GM18951 (cell line): Measurements from ENCODE around the gene CDH13.

Experiments
- POLR2A ChIP-seq: IDR thresholded peaks from 4 replicates; pipeline ENCODE4 v1.6.1; 2011; ENCODE audit warnings: mild to moderate bottlenecking; ENCODE audit not compliant: insufficient read length, insufficient read depth; ENCODE audit errors: extremely low read depth
- in situ Hi-C: fragments of 300-500 bp; cut with MboI; formaldehyde crosslinking; loops from one replicate; pipeline ENCODE4 v1.12.0; 2022; ENCODE audit warnings: low sequenced_read_pairs, mixed read lengths, inconsistent platforms; ENCODE audit not compliant: unreplicated experiment

CDH13 gene

DNA sequence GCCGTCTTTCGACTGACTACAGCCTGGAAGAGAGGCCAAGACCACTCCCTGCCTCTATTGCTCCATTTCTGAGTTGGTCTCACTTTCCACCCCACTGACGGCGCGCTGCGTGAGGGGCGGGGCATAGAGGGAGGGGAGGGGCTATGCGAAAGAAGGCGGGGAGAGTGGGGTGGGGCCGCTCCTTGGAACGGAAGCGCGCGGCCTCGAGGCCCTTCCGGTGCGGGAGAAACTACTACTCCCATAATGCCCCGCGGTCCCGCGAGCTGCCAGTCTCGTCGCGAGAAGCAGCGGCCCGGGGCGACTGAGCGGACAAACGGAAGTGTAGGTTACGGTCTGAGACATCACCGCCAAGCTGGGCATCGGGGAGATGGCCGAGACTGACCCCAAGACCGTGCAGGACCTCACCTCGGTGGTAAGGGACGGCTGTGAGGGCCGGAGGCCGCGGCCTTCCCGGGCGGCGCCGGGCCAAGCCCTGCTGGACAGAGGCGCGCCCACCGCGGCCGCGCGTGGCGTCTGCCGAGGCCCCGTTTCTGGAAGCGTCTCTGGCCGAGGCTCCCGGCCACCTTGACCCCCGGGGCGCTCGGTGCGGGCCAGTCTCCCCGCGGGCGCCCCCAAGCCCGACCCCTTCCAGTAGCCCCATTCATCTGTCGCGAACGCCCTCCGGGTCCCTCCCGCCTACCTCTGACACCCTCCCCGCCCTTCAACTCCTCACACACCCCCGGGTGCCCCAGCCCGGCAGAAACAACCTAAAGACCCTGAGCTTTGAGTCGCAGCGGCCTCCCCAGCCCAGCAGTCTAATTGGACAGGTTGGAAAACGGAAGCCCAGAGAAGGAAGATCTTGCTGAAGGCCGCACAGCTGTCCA is 1181.2 kb downstream of the CDH13 start, which contains the start of gene HSBP1:
Gene HSBP1, plus strand, starts transcription at position 269 of the 863 bp plus-strand sequence. Its CDS starts 99 bp downstream, at position 368.
- in situ Hi-C loops = no loop called here
- peak; percentile 83 for TF ChIP-seq POLR2A

DNA sequence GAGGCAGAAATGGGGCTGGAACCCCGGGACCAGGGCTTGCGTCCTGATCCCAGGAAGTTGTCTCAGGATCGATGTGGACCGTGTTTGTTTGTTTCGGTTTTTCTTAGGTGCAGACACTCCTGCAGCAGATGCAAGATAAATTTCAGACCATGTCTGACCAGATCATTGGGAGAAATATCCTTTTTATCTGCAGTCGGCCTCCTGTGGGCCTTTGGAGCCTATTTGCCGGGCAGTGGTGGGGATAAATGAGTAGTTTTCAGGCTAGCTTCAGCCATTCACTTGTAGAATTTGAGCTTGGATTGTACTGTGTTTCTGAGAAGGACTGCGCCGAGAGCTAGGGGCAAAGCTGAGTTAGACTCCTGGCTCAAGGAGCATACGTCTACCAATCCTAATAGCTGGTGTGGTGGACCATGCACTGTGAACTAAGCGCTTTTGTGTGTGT is 1181.8 kb downstream of the CDH13 start:
- in situ Hi-C loops = no loop called here
- no peak for TF ChIP-seq POLR2A

DNA sequence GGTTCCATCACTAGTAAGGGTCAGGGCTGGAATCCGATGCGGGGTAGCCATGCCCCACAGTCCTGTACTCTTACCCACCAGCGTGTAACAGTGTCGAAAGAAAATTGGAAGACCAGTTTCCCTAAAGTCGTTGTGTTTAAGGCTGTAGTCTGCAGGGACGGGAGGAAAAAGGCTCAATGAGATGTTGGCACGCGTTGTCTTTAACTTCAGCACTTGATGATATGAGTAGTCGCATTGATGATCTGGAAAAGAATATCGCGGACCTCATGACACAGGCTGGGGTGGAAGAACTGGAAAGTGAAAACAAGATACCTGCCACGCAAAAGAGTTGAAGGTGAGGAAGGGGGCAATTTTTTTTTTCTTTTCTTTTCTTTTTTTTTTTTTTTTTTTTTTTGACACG is 1182.3 kb downstream of the CDH13 start:
- in situ Hi-C loops = no loop called here
- no peak for TF ChIP-seq POLR2A

DNA sequence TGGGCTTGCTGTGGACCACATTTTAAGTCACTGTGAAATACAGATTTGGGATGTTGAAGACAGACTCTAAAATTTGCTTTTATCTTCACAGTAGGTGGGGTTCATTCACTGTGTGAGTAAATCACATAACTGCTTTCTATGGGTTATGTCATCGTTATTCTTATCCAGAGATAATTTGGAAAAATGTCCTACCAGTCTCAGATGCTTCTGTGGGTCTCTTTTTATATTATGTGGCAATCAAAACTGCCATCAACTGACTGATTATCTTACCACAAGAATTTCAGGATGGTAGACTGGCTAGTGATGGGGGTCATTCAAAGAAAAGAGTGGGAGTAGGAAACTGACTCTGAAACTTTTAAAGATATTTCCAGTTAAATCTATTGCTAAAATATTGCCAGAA is 1184.1 kb downstream of the CDH13 start:
- in situ Hi-C loops = no loop called here
- TF ChIP-seq POLR2A = no peak

DNA sequence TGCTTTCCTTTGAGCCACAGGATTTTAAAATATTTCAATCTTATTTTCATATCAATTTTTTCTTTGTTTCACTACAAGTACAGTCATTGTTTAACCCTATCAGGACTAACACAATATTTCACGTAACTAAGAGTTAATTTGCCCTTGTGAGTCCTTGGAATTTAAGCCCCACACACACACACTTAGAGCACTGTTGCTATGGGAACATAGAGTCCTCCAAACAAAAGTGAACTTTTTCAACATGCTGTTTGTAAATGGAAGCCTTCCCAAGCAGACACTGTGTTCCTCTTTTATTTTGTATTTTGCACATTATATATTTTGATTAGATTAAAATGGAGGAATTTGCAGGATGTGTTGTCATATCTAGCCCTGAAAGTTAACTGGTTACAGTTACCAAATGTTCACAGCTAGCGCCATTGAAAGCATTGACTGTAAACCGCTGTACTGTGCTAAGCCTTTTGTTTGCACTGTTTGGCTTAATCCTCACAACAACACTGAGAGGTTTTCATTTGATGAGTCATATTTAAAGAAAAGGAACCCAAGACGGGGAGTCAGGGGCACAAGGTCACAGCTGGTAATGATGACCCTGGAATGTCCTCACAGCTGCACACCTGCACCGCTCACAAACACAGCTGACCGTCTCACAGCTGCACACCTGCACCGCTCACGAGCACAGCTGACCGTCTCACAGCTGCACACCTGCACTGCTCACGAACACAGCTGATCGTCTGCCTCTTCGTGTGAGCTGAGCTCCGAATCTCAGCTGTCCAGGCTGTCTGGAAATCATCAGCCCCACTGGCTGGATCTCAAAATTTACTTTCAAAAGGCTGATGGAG is 1187.3 kb downstream of the CDH13 start:
- TF ChIP-seq POLR2A = no peak
- in situ Hi-C loops = no loop called here

DNA sequence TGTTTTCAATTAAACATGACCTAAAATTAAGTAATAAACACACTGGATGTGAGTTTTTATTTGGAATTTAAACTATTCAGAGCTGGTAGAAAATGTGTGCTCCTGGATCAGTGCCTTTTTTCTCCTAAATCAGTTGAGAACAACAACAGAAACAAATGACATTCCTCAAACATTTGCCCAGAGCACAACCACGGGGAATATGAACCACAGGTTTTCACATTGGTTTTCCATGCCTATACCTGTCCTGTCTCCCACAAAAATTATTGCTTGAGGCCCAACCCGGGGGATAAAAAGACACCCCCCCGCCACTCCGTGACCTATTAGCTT is 1187.9 kb downstream of the CDH13 start:
- in situ Hi-C loops = no loop called here
- no peak for TF ChIP-seq POLR2A

DNA sequence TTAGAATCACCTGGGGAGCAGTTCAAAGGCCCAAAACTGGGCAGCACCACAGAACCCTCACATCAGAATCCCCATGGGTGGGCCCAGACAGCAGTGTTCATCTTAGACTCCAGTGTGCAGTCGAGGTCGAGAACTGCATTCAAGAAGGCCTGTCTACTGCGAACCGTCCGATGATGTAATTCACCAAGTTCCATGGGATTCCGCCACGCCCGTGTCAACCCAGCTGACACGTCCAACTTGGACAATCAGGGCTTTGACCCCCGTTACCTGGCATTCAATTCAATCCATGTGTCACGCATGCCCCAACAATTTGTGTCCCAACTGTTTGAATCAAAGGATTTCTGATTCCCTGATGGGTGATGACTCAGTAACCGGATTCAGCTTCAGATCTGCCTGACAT is 1190.3 kb downstream of the CDH13 start:
- in situ Hi-C loops = no loop called here
- no peak for TF ChIP-seq POLR2A

DNA sequence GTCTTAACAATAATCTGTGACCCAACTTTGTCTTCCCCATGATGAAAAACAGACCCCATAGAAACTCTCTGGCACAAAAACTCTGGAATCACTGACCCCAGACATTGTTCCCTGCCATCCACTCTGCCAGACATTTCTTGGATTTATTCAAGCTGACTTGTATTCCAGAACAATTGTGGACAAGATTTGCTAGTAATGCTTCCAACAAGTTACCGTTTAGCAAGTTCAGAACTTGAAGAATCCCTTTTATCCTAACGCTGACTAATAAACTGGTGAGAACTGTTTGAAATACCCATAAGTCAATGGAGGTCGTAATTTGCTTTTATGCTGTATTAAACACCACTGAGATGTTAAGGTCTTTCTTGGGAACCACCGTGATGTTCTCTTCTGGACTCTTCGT is 1191.5 kb downstream of the CDH13 start:
- in situ Hi-C loops = no loop called here
- no peak for TF ChIP-seq POLR2A

DNA sequence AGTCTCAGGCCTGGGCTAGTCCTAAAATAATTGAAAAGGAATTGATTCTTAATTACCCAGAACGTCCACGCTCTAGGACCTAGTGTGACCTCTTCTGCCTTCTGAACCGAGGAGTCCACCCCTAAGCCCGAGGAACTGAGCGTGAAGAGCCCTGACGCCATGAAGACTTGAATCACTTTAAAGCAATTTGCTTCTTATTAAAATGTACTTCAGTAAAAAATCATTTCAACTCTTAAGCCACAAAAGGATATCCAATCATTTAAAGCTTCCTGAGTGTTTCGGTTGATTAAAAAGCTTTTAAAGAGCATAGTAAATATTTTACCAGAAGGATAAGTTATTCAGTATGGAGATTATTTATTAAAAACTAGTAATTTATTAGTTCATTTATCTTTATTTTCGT is 1192.6 kb downstream of the CDH13 start:
- no peak for TF ChIP-seq POLR2A
- in situ Hi-C loops = no loop called here

DNA sequence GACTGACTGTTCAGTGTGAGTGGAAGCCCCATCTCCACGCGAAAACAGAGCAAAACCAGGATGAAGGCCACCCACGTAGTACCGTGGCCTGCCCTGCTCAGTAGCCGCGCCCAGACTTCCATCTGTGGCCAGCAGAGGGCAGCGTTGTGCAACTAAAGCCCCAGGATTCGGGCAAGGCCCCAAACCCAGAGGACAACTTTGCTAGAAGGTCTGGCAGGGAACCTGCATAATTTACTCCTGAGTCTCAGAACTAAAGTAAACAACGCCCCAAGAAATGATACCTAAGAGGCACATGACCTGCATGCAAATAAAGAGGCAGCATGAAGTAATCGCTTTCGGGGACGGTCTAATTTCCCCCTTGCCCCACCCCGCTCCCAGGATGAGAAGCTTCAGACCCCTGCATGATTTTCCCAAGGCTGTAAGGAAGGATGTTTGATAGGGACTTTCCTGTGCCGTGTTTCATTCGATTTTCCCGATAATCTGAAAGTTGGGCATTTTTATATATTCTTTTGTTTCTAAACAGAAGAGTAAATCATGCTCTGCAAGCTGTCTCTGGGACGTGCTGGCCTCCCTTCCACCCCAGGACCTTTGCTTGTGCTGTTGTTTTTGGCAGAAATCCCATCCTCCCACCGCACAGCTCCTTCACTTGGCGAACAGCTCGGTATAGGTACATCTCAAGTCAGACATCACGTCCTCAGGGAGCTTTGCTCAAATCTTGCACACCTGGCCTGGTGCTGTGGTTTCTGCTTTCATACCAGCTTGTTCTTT is 1199.6 kb downstream of the CDH13 start:
- TF ChIP-seq POLR2A = no peak
- in situ Hi-C loops = no loop called here

DNA sequence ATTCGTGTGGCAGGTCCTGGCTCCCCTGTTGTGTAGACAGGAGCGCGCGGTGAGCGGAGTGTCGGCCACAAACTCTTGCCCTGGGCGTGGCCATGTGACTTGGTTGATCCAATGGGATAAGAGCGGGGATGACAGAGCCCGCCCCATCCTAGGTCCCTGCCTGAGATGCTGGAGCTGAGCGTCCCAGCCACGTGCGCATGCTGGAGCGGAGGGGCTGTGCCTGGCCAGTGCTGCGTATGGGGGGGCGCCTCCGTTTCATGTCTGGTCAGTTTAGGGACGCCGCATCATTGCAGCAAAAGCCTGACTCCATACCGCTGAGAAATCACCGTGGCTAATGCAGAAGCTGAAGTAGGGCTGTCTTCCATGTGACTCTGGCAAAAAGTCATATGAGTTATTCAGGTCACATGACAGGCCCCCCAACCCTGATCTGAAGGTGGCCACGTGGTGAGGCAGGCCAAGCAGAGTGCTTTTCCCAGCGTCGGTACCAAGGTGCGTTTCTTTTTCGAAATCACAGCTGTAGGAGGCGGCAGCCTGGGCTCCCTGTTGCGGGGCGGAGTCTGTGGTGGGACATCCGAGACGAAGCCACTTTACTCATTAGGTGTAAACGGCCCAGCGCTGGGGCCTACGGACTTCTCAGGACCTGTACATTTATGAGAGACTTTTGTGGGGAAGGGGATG is 1203.5 kb downstream of the CDH13 start:
- TF ChIP-seq POLR2A = no peak

DNA sequence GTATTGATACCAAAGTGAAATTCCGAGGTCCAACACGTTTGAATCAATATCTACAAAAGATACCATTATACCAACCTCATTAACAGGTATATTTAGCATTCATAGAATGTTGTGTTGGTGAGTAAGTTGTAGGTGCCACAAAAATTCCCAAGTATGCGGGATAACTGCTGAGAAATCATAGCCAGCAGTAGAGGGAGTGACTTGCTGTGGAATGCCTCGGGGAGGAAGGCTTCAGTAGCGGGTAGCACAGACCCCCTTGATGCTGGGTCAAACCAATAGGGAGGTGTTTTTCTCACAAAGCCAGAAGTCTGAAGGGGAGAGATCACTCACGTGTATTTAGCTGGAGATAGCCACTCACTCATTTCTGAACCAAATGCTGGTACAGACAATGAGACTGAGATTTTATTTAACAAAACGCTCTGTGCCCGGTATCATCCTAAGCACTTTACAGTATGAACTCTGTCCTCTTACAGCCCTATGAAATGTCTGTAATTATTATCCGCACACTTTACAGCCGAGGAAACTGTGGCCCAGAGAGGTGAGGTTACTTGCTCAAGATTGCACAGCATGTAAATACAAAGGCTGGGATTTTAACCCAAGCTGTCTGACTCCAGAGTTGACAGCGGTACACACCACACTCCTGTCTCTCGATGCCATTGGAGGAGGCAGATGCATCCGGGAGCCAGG is 1204.1 kb downstream of the CDH13 start:
- TF ChIP-seq POLR2A = no peak
- in situ Hi-C loops = no loop called here

More for the DNA sequence above, 1203.5 kb downstream of the CDH13 start:
- in situ Hi-C loops = no loop called here

DNA sequence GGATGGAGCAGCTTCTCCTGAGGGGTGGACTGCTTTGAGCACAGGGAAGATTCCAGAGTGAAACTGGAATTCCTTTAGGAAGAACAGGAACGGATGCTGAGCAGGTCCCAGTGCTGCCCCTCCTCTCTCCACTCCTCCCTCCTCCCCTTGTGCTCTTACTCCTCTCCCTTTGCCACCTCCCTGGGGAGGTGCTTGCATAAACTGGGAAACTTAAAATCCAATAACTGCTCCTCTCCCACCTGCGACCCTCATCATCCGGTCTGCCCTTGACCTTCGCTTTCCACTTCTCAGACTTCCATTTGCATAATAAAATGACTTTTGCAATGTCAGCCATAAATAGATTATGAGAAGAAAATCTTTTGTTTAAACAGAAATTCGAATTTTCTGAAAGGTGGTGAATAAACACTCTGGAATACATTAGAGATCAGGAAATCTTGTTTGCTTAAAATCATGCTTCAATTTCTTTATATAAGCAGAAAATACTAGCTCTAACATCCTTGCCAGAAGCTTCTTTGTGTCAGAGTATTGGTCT is 1204.8 kb downstream of the CDH13 start:
- no peak for TF ChIP-seq POLR2A
- in situ Hi-C loops = no loop called here
